ENCODE measurements around the gene COL11A1.
"Not testable (repeated sequence)": the region's sequence is repeated elsewhere in the genome, so short reads cannot be mapped to it uniquely, and the experiment has no call there.

COL11A1 gene

GRCh38 chr1:102837551-102837950 lies 270.8 kb downstream of the COL11A1 start:
- Histone ChIP-seq H3K9me3 (ENCODE audit: insufficient read depth, low read length) (no peaks in the 10 kb centered on the region), H4K20me1 (ENCODE audit: insufficient read depth, low read length) (no peaks in the 10 kb centered on the region), H3K4me1 (ENCODE audit: low read length) (no peaks in the 10 kb centered on the region), H2AFZ (ENCODE audit: low read depth, low read length) (no peak overlapping the region), H3K4me2 (ENCODE audit: low read length) (no peak overlapping the region), H3K79me2 (ENCODE audit: low read length) (no peaks in the 10 kb centered on the region), H3K9ac (ENCODE audit: low read length) (no peak overlapping the region), H3K36me3 (replicated peaks; ENCODE audit: low read depth, low read length) (no peaks in the 10 kb centered on the region), H3K4me3 (ENCODE audit: low read length) (no peak overlapping the region), H3K27me3 (ENCODE audit: low read depth, low read length) (no peaks in the 10 kb centered on the region), H3K27ac (ENCODE audit: low read length) (no peak overlapping the region)
- no peak for TF ChIP-seq EZH2phosphoT487 (IDR thresholded peaks at IDR 0.05; ENCODE audit: low read depth)
- TF ChIP-seq, protein P1, sequence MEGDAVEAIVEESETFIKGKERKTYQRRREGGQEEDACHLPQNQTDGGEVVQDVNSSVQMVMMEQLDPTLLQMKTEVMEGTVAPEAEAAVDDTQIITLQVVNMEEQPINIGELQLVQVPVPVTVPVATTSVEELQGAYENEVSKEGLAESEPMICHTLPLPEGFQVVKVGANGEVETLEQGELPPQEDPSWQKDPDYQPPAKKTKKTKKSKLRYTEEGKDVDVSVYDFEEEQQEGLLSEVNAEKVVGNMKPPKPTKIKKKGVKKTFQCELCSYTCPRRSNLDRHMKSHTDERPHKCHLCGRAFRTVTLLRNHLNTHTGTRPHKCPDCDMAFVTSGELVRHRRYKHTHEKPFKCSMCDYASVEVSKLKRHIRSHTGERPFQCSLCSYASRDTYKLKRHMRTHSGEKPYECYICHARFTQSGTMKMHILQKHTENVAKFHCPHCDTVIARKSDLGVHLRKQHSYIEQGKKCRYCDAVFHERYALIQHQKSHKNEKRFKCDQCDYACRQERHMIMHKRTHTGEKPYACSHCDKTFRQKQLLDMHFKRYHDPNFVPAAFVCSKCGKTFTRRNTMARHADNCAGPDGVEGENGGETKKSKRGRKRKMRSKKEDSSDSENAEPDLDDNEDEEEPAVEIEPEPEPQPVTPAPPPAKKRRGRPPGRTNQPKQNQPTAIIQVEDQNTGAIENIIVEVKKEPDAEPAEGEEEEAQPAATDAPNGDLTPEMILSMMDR (IDR thresholded peaks at IDR 0.05; ENCODE audit: low read depth, low read length): no peak

DNA sequence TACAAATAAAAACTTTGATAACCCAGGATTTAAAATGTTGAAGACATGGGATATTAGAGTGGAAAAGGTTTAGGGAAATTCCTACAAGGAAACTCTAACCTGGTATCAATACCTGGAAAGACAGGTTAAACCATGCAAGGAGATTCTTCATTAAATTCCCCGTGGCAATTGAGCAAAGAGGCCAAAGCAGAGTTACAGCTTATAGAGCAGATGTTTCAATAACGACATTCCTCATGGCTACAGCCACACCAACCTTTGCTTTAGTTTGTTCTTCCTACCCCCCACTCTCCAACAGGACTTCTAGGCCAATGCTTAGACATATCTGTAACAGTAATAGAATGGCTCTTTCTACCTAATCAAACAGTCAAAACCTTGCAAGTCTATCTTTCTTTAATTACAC lies 271.3 kb downstream of the COL11A1 start:
- H2AFZ ChIP-seq (ENCODE audit: low read depth, low read length): no peak overlapping the region
- H3K27me3 ChIP-seq (ENCODE audit: low read depth, low read length): no peaks in the 10 kb centered on the region
- H3K4me3 ChIP-seq (ENCODE audit: low read length): no peak overlapping the region
- no peak for TF ChIP-seq EZH2phosphoT487 (IDR thresholded peaks at IDR 0.05; ENCODE audit: low read depth)
- TF ChIP-seq, protein P1 (IDR thresholded peaks at IDR 0.05; ENCODE audit: low read depth, low read length): no peak
- H3K79me2 ChIP-seq (ENCODE audit: low read length): no peaks in the 10 kb centered on the region
- no peak overlapping the region for H3K4me2 ChIP-seq (ENCODE audit: low read length)
- no peaks in the 10 kb centered on the region for H3K36me3 ChIP-seq (replicated peaks; ENCODE audit: low read depth, low read length)
- H4K20me1 ChIP-seq (ENCODE audit: insufficient read depth, low read length): no peaks in the 10 kb centered on the region
- H3K9me3 ChIP-seq (ENCODE audit: insufficient read depth, low read length): no peaks in the 10 kb centered on the region
- no peaks in the 10 kb centered on the region for H3K4me1 ChIP-seq (ENCODE audit: low read length)
- no peak overlapping the region for H3K27ac ChIP-seq (ENCODE audit: low read length)
- no peak overlapping the region for H3K9ac ChIP-seq (ENCODE audit: low read length)

DNA sequence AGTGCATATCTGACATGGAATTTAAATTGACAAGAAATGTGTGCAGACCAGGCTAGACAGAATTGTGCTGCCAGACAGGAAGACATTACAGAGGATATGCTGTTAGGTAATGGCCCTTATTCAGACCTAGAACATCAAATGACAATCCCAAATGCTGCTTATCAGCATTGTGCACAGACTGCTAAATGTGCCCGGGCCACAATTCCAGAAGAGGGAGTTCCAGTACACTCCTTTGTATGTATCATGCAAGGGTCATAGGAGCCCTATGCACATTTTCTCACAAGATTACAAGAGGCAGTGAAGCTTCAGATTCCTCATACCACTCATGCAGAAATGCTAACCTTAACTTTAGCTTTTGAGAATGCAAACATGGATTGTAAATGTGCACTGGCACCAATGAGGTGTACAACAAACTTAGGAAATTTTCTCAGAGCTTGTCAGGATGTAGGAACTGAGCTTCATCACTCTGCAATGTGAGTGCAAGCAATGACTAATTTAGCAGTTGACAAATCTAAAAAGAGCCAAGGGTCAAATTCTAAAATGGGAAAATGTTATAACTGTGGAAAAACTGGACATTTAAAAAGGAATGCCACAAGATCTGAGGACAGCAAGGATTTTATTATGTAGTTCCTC lies 273.5 kb downstream of the COL11A1 start:
- Histone ChIP-seq H3K4me1 (ENCODE audit: low read length) (no peaks in the 10 kb centered on the region), H3K9ac (ENCODE audit: low read length) (no peak overlapping the region), H3K27ac (ENCODE audit: low read length) (no peak overlapping the region), H3K9me3 (ENCODE audit: insufficient read depth, low read length) (no peaks in the 10 kb centered on the region), H3K79me2 (ENCODE audit: low read length) (no peaks in the 10 kb centered on the region), H3K36me3 (replicated peaks; ENCODE audit: low read depth, low read length) (no peaks in the 10 kb centered on the region), H3K4me3 (ENCODE audit: low read length) (no peak overlapping the region), H4K20me1 (ENCODE audit: insufficient read depth, low read length) (no peaks in the 10 kb centered on the region), H2AFZ (ENCODE audit: low read depth, low read length) (no peak overlapping the region), H3K27me3 (ENCODE audit: low read depth, low read length) (no peaks in the 10 kb centered on the region), H3K4me2 (ENCODE audit: low read length) (no peak overlapping the region)
- TF ChIP-seq EZH2phosphoT487 (IDR thresholded peaks at IDR 0.05; ENCODE audit: low read depth): no peak
- TF ChIP-seq, protein P1 (IDR thresholded peaks at IDR 0.05; ENCODE audit: low read depth, low read length): no peak

GRCh38 chr1:102833151-102833550 lies 275.2 kb downstream of the COL11A1 start:
- Histone ChIP-seq H3K36me3 (replicated peaks; ENCODE audit: low read depth, low read length) (no peaks in the 10 kb centered on the region), H3K4me3 (ENCODE audit: low read length) (no peak overlapping the region), H3K27ac (ENCODE audit: low read length) (no peak overlapping the region), H3K27me3 (ENCODE audit: low read depth, low read length) (no peaks in the 10 kb centered on the region), H3K9ac (ENCODE audit: low read length) (no peak overlapping the region), H3K9me3 (ENCODE audit: insufficient read depth, low read length) (no peaks in the 10 kb centered on the region), H3K4me1 (ENCODE audit: low read length) (no peaks in the 10 kb centered on the region), H3K4me2 (ENCODE audit: low read length) (no peak overlapping the region), H3K79me2 (ENCODE audit: low read length) (no peaks in the 10 kb centered on the region), H2AFZ (ENCODE audit: low read depth, low read length) (no peak overlapping the region), H4K20me1 (ENCODE audit: insufficient read depth, low read length) (no peaks in the 10 kb centered on the region)
- TF ChIP-seq, protein P1 (IDR thresholded peaks at IDR 0.05; ENCODE audit: low read depth, low read length): no peak
- no peak for TF ChIP-seq EZH2phosphoT487 (IDR thresholded peaks at IDR 0.05; ENCODE audit: low read depth)

GRCh38 chr1:102826706-102827105 lies 281.6 kb downstream of the COL11A1 start:
- not testable (repeated sequence) for H3K27ac ChIP-seq (ENCODE audit: low read length); H3K4me2 ChIP-seq (ENCODE audit: low read length); H3K4me3 ChIP-seq (ENCODE audit: low read length); H3K36me3 ChIP-seq (replicated peaks; ENCODE audit: low read depth, low read length); H2AFZ ChIP-seq (ENCODE audit: low read depth, low read length); H3K9ac ChIP-seq (ENCODE audit: low read length); H3K9me3 ChIP-seq (ENCODE audit: insufficient read depth, low read length); H4K20me1 ChIP-seq (ENCODE audit: insufficient read depth, low read length); H3K27me3 ChIP-seq (ENCODE audit: low read depth, low read length); H3K79me2 ChIP-seq (ENCODE audit: low read length); H3K4me1 ChIP-seq (ENCODE audit: low read length)
